GM12878 (cell line): ENCODE data around the gene MAP4K4. TPM values are rescaled to one million over a fixed set of nuclear protein-coding genes. Genes with fewer than 3 reads are reported as not detected.

ENCODE experiments used
- ATAC-seq: fragments of 200-7000 bp; cut with Tn5 transposase; 3 replicates; pipeline ENCODE4 v1.9.1; 2020; ENCODE audit warnings: mild to moderate bottlenecking, moderate library complexity
- BruUV-seq: library from RNA; stranded (reverse); fragments of 400-500 nt; replicated peaks from 2 replicates; lab custom pipeline; 2021; lab: Mats Ljungman, UMichigan
- CTCF ChIA-PET: fragments of 300-600 bp; sonication (Branson Sonifier 250); formaldehyde crosslinking; extraction: SDS; loops from one replicate; lab custom pipeline; 2021; ENCODE audit warnings: inconsistent platforms; lab: Yijun Ruan, JAX
- POLR2A ChIA-PET: fragments of 350-600 bp; formaldehyde crosslinking; extraction: SDS; loops from one replicate; lab custom pipeline; 2021; ENCODE audit warnings: inconsistent platforms; lab: Charles Lee
- RAD21 ChIA-PET: fragments of 300-600 bp; sonication (Branson Sonifier 250); formaldehyde crosslinking; loops from one replicate; lab custom pipeline; 2023; ENCODE audit warnings: antibody characterized with exemption; ENCODE audit not compliant: unreplicated experiment; lab: Charles Lee
- SMC1A ChIA-PET: fragments of 300-600 bp; sonication (Branson Sonifier 250); formaldehyde crosslinking; loops from one replicate; lab custom pipeline; 2023; ENCODE audit not compliant: unreplicated experiment, uncharacterized antibody; lab: Charles Lee
- DNase-seq: peaks from one replicate; pipeline ENCODE4 v3.0.0-alpha.2; 2011; ENCODE audit warnings: low read depth, low spot score
- FAIRE-seq: peaks from 3 replicates; lab custom pipeline; 2011; peaks lifted over from hg19 to GRCh38; lab: Jason Lieb, UNC
- H2AFZ ChIP-seq: 2 replicates; pipeline ENCODE4 v1.6.0; 2011; ENCODE audit warnings: low read depth, low read length, control low read depth; ENCODE audit not compliant: control insufficient read depth
- H3K27ac ChIP-seq: 2 replicates; pipeline ENCODE4 v1.5.1; 2011; ENCODE audit warnings: control low read depth; ENCODE audit not compliant: control insufficient read depth, insufficient read depth
- H3K27me3 ChIP-seq, 2 experiments: replicated peaks in 1 of 2; 2 replicates each; pipeline versions ENCODE4 v1.6.0 to v1.6.1; 2011; ENCODE audit warnings: low read length in 1 of 2; ENCODE audit not compliant: control insufficient read depth in 2 of 2, insufficient read depth in 2 of 2
- H3K36me3 ChIP-seq, 2 experiments: 2 replicates each; pipeline ENCODE4 v1.5.1; 2011; ENCODE audit warnings: low read length in 1 of 2; ENCODE audit not compliant: control insufficient read depth in 2 of 2, insufficient read depth in 2 of 2
- H3K4me1 ChIP-seq: 2 replicates; pipeline ENCODE4 v1.6.1; 2011; ENCODE audit warnings: mild to moderate bottlenecking, low read length, moderate library complexity, mixed read lengths; ENCODE audit not compliant: control insufficient read depth, insufficient read depth
- H3K4me2 ChIP-seq: 2 replicates; pipeline ENCODE4 v1.6.0; 2011; ENCODE audit warnings: control low read depth; ENCODE audit not compliant: control insufficient read depth, insufficient read depth
- H3K4me3 ChIP-seq: fragments of 200-600 bp; sonication (generic); 2 replicates; pipeline ENCODE4 v1.5.1; 2016
- H3K79me2 ChIP-seq: 2 replicates; pipeline ENCODE4 v1.6.0; 2011; ENCODE audit warnings: low read length; ENCODE audit not compliant: control insufficient read depth, insufficient read depth
- H3K9ac ChIP-seq: 2 replicates; pipeline ENCODE4 v1.8.0; 2011; ENCODE audit warnings: low read length, control low read depth, mixed read lengths; ENCODE audit not compliant: control insufficient read depth, insufficient read depth
- H3K9me3 ChIP-seq: replicated peaks from 3 replicates; pipeline ENCODE4 v1.5.1; 2011; ENCODE audit warnings: mild to moderate bottlenecking, low read length; ENCODE audit not compliant: control insufficient read depth, insufficient read depth
- H4K20me1 ChIP-seq: 2 replicates; pipeline ENCODE4 v1.6.0; 2011; ENCODE audit not compliant: control insufficient read depth, insufficient read depth
- CEBPZ ChIP-seq: fragments of 150-350 bp; IDR thresholded peaks from 2 replicates; pipeline ENCODE4 v1.6.1; 2016; ENCODE audit warnings: low read depth, low read length
- DPF2 ChIP-seq: fragments of 450-650 bp; IDR thresholded peaks from 2 replicates; pipeline ENCODE4 v1.6.1; 2017; ENCODE audit warnings: mild to moderate bottlenecking
- E2F8 ChIP-seq: fragments of 450-650 bp; IDR thresholded peaks from 2 replicates; pipeline ENCODE4 v1.6.1; 2018; ENCODE audit warnings: mild to moderate bottlenecking, low read depth, moderate library complexity; ENCODE audit not compliant: partially characterized antibody
- ESRRA ChIP-seq: IDR thresholded peaks from 2 replicates; pipeline ENCODE4 v1.6.1; 2012; ENCODE audit warnings: mild to moderate bottlenecking, low read length, improper control_type of control experiment
- SMAD5 ChIP-seq: IDR thresholded peaks from 2 replicates; pipeline ENCODE4 v1.6.1; 2016; ENCODE audit warnings: antibody characterized with exemption, low read depth
- SUPT20H ChIP-seq: IDR thresholded peaks from 2 replicates; pipeline ENCODE4 v1.6.1; 2011; ENCODE audit warnings: low read depth, mild to moderate bottlenecking, low read length, moderate library complexity, borderline replicate concordance; ENCODE audit not compliant: control insufficient read depth
- TCF7 ChIP-seq: IDR thresholded peaks from 2 replicates; pipeline ENCODE4 v1.6.1; 2014; ENCODE audit warnings: antibody characterized with exemption, borderline replicate concordance
- USF2 ChIP-seq: IDR thresholded peaks from 2 replicates; pipeline ENCODE4 v1.6.1; 2011; ENCODE audit warnings: low read depth, low read length, improper control_type of control experiment, borderline replicate concordance
- ZBTB11 ChIP-seq: fragments of 450-650 bp; formaldehyde crosslinking; IDR thresholded peaks from 2 replicates; pipeline ENCODE4 v1.5.0; 2022; ENCODE audit warnings: mild to moderate bottlenecking, missing genetic modification characterization
- ZBTB4 ChIP-seq: fragments of 450-650 bp; formaldehyde crosslinking; IDR thresholded peaks from 2 replicates; pipeline ENCODE4 v1.4.0; 2022; ENCODE audit warnings: mild to moderate bottlenecking, moderate library complexity
- WGBS: methylation state at CpG from one replicate; pipeline ENCODE4 v1.1.6; 2016; ENCODE audit warnings: low lambda C conversion rate; ENCODE audit not compliant: insufficient replicate concordance, insufficient coverage; ENCODE audit errors: missing lambda C conversion rate; 5-methylcytosine and 5-hydroxymethylcytosine counted together
- in situ Hi-C: fragments of 300-500 bp; cut with MboI; formaldehyde crosslinking; loops from 9 replicates; pipeline ENCODE4 v1.14.3; 2018; ENCODE audit warnings: mixed read lengths
- intact Hi-C: fragments of 100-400 bp; cut with micrococcal nuclease; formaldehyde crosslinking; loops from one replicate; pipeline ENCODE4 v1.14.2; 2022; ENCODE audit not compliant: unreplicated experiment
- polyA plus RNA-seq, 11 experiments: library from polyadenylated mRNA; depleted of rRNA in 4 of 11; unstranded in 6 of 11; stranded (reverse) in 5 of 11; fragments of >200 nt; fragmentation: Nextera tagmentation in 4 of 11; fragmentation: Illumina TruSeq in 1 of 11; extraction: Ambion mirVana in 4 of 11; extraction: Trizol in 1 of 11; gene quantifications; 1 replicate in 1 of 11; 2 replicates in 10 of 11; pipeline versions ENCODE4 v1.2.1 to v1.2.3, GENCODE V29; 2011 to 2016; ENCODE audit warnings: inconsistent platforms in 2 of 11, missing spikeins in 2 of 11, low read depth in 1 of 11
- total RNA-seq, 4 experiments: library from RNA; depleted of rRNA in 3 of 4; stranded (reverse); fragments of >200 nt in 3 of 4; fragmentation: Illumina TruSeq in 1 of 4; extraction: Trizol in 1 of 4; gene quantifications; 2 replicates each; pipeline versions ENCODE4 v1.2.1 to v1.2.3, GENCODE V29; 2013 to 2021

The MAP4K4 gene
- total and polyA plus RNA-seq, 10 of the 15 experiments (the other 5 are each of a cell fraction or from before 2014, with no cell fraction given): 1.9 to 50.4 (median 9.7) TPM

- H2AFZ ChIP-seq: no peak overlapping the region
- no peaks in the 10 kb centered on the region for H3K9me3 ChIP-seq
- ChIA-PET POLR2A (no interaction called here), SMC1A (no interaction called here), CTCF (no interaction called here), RAD21 (no interaction called here)
- H3K4me1 ChIP-seq: no peaks in the 10 kb centered on the region
- H3K36me3 ChIP-seq: peaks cover 0 to 1% of the 10 kb centered on the region in 2 experiments; a peak in 1 of 4 replicates
- H3K9ac ChIP-seq: no peak overlapping the region
- no peaks in the 10 kb centered on the region for H4K20me1 ChIP-seq
- no peak overlapping the region for H3K27ac ChIP-seq
- FAIRE-seq (no peak), DNase-seq (no peak), ATAC-seq (no peak)
- BruUV-seq: no TSS peak
- no peak overlapping the region for H3K4me3 ChIP-seq
- 84% methylated on average over 6 of the region's 6 CpGs for WGBS
- intact Hi-C loops: no loop called here
- in situ Hi-C loops: no loop called here
- no peak overlapping the region for H3K4me2 ChIP-seq
- H3K79me2 ChIP-seq: no peaks in the 10 kb centered on the region
- H3K27me3 ChIP-seq: no peaks in the 10 kb centered on the region
- TF ChIP-seq TCF7: no peak
- no peak for TF ChIP-seq ZBTB4 (CRISPR knock-in tag)
- no peak for TF ChIP-seq ESRRA
- no peak for TF ChIP-seq CEBPZ
- TF ChIP-seq DPF2: no peak
- no peak for TF ChIP-seq E2F8
- TF ChIP-seq ZBTB11 (CRISPR knock-in tag): no peak
- no peak for TF ChIP-seq SUPT20H
- TF ChIP-seq SMAD5: no peak
- TF ChIP-seq USF2: no peak
Measured at GRCh38 chr2:101843471-101843870, 146.0 kb downstream of the MAP4K4 start.
